ENCODE measurements around the gene STRADA.

GRCh38 chr17:63694229-63694949, 47.2 kb downstream of the STRADA start:
- no peak for TF ChIP-seq GATA2 (IDR thresholded peaks at IDR 0.05; ENCODE audit: low read depth, low read length)
- no peak for TF ChIP-seq GATA3 (IDR thresholded peaks at IDR 0.05; ENCODE audit: low read depth, low read length)

All from SH-SY5Y (cell line).